Brain microvascular endothelial cell (primary cell): ENCODE results near the gene DRAXIN.

Source experiments
- DNase-seq: peaks from one replicate; pipeline ENCODE4 v3.0.0-alpha.2; 2020
- H3K27ac ChIP-seq: fragments of 250-450 bp; sonication (Bioruptor Pico); 2 replicates; pipeline ENCODE4 v1.5.1; 2020; ENCODE audit warnings: mild to moderate bottlenecking, moderate library complexity
- H3K27me3 ChIP-seq: fragments of 250-450 bp; sonication (Bioruptor Pico); replicated peaks from 2 replicates; pipeline ENCODE4 v1.5.1; 2020; ENCODE audit warnings: mild to moderate bottlenecking
- H3K36me3 ChIP-seq: fragments of 250-450 bp; sonication (Bioruptor Pico); replicated peaks from 2 replicates; pipeline ENCODE4 v1.5.1; 2020; ENCODE audit warnings: mild to moderate bottlenecking
- H3K4me3 ChIP-seq: 2 replicates; pipeline ENCODE4 v1.5.1; 2011; ENCODE audit warnings: low read depth, mild to moderate bottlenecking, control low read depth, low read length, moderate library complexity
- in situ Hi-C: cut with HindIII; loops from 2 replicates; pipeline ENCODE4 v1.10.0; 2017; ENCODE audit warnings: low sequenced_read_pairs, low pct_ligation_motif_present
- TF ChIP-seq, protein P1 (sequence below): IDR thresholded peaks from 2 replicates; pipeline ENCODE4 v1.5.1; 2011; ENCODE audit warnings: low read depth, mild to moderate bottlenecking, moderate library complexity, low read length, control low read depth, inconsistent platforms; ENCODE audit errors: missing control alignments

DRAXIN gene

DNA sequence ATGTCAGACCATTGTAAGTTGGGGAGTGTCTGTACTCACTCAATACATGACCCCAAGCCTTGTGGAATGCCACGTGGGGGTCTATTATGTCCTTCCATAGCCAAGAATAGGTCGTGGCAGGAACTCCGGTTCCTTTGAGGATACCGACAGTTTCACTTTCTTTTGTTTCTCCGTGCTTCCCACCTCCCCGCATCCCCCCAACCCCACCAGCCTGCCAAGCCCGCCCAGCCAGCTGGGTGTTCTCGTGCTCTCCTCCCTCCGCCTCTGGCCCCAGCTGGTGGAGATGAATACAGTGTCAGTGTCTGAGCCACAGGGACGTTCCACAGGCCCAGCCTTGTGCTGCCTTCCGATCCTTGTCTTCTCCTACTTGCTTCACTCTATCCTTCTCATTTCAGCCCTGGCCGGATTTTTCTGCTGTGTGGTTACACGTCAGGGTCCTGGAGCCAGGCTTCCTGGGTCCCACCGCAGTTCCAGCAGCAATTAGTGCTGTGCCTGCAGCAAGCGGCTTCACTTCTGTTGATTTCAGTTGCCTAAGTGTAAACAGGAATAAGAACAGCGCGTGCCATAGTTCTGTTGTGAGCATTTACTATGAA lies 40.3 kb downstream of the DRAXIN start:
- Histone ChIP-seq H3K4me3 (no peak overlapping the region), H3K27ac (peak overlapping the region; percentile 36), H3K36me3 (no peaks in the 10 kb centered on the region), H3K27me3 (no peaks in the 10 kb centered on the region)
- in situ Hi-C loops: no loop called here
- TF ChIP-seq, protein P1, sequence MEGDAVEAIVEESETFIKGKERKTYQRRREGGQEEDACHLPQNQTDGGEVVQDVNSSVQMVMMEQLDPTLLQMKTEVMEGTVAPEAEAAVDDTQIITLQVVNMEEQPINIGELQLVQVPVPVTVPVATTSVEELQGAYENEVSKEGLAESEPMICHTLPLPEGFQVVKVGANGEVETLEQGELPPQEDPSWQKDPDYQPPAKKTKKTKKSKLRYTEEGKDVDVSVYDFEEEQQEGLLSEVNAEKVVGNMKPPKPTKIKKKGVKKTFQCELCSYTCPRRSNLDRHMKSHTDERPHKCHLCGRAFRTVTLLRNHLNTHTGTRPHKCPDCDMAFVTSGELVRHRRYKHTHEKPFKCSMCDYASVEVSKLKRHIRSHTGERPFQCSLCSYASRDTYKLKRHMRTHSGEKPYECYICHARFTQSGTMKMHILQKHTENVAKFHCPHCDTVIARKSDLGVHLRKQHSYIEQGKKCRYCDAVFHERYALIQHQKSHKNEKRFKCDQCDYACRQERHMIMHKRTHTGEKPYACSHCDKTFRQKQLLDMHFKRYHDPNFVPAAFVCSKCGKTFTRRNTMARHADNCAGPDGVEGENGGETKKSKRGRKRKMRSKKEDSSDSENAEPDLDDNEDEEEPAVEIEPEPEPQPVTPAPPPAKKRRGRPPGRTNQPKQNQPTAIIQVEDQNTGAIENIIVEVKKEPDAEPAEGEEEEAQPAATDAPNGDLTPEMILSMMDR: no peak
- peak; percentile 48 for DNase-seq

DNA sequence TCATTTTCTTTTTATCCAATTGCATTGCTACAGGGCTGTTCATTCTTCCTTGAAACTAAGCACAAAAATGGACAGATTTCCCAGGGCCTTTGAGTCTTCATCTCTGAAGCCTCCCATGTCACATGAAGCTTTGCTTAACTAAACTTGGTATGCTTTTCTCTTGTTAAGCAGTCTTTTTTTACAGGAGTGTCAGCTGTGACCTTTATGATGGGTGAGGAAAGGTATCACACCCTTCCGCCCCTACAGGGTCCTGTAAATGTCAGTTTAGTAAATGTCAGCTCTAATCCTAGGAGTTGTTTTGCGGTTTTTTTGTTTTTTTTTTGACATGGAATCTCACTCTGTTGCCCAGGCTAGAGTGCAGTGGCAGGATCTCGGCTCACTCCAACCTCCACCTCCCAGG lies 41.8 kb downstream of the DRAXIN start:
- DNase-seq: no peak
- no peaks in the 10 kb centered on the region for H3K36me3 ChIP-seq
- TF ChIP-seq, protein P1: no peak
- no peak overlapping the region for H3K4me3 ChIP-seq
- H3K27ac ChIP-seq: no peak overlapping the region
- in situ Hi-C loops: no loop called here
- H3K27me3 ChIP-seq: no peaks in the 10 kb centered on the region

GRCh38 chr1:11735531-11735853 lies 44.0 kb downstream of the DRAXIN start:
- H3K27me3 ChIP-seq: no peaks in the 10 kb centered on the region
- no peak for DNase-seq
- TF ChIP-seq, protein P1: no peak
- H3K4me3 ChIP-seq: peak overlapping the region; percentile 96
- no peak overlapping the region for H3K27ac ChIP-seq
- no peaks in the 10 kb centered on the region for H3K36me3 ChIP-seq
- in situ Hi-C loops: no loop called here

DNA sequence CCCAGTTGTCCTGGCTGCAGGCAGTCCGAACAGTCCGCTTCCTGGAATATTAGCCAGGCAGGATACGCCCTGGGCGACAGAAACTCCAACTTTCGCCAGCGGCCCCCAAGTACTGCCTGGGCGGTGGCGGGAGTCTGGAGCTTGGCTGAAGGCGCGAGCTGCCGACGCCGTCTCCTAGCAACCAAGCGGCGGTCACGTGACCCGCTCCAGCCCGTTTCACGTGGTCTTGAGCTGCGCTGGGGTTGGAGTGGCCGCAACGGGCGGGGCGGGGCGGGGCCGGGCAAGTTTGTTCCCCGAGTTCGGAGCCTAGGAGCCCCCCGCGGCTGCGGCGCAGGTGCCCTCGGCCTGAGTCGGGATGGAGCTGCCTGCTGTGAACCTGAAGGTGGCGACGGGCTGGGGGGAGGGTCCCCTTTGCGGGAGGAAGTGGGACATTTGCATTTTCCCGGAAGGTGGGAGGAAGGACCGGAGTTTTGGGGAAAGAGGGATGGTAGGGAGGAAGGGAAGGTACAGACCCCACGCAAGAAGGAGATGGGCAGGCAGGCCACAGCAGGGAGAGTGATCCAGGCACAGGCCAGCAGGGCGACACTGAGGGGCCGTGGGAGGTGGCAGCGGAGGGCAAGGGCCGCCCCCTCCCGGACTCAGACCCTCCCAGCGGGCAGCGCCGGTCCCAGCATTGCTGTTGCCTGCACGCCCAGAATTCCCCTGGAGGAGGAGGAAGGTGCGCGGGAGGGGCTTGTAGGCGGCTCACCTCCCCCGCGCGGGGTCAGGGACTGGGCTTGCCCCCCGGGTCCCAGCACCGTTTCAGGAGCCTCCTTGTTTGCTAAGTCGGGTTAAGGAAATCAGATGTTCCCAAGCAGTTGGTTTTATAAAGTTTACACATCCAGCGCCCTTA lies 44.6 kb downstream of the DRAXIN start, which contains the start of gene AGTRAP:
AGTRAP (plus strand) TSS at position 283 of the 892 bp plus-strand sequence; CDS start at position 356, 73 bp downstream.
- no peaks in the 10 kb centered on the region for H3K36me3 ChIP-seq
- TF ChIP-seq, protein P1: peak; percentile 19
- peak within 1 kb of the TSS; percentile 96 for H3K4me3 ChIP-seq
- in situ Hi-C loops: no loop called here
- H3K27ac ChIP-seq: peak within 1 kb of the TSS; percentile 75
- H3K27me3 ChIP-seq: no peaks in the 10 kb centered on the region
- DNase-seq: peak; percentile 86

DNA sequence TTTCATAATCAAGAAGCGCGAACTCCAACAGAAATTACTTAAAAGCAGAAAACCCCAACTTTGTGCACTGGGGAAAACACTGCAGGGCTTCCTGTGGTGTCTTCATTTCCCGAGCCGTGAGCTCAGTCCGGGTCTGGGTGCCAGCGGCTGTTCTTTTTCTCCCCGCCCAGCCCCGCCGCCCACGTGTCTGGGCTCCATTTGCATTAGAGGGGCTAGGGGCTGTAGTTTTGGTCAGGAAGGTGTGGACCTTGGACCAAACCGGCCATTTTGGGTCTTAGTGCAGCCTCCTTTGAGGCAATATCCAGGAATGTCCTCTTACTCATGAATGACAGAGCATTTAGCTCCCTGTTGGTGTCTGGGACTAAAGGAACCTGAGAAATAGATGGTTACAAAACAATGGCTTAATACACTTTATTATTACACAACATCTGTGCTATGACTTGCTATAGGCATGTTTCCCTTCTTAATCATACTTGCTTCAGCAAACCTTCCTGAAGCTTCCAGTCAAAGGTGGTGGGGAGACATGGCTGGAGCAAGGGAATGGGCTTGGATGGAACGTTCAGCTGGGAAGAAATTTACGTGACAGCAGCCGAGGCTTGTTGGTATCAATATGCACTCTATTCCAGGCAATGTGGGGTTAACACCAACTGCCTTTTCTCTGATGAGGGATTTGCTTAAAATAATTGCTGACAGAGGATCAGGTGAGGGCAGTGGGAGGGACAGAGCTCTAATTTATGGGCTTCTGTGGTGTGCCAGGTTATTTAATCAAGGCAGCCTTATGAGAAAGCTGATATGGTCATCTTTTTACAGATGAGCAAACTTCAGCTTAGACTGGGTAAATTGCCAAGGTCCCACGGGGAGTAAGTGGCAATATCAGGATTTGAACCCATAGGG lies 45.5 kb downstream of the DRAXIN start:
- Histone ChIP-seq H3K27me3 (no peaks in the 10 kb centered on the region), H3K4me3 (peak overlapping the region; percentile 96), H3K27ac (peak overlapping the region; percentile 75), H3K36me3 (no peaks in the 10 kb centered on the region)
- in situ Hi-C loops: no loop called here
- peak; percentile 63 for DNase-seq
- TF ChIP-seq, protein P1: no peak
